Brain microvascular endothelial cell (primary cell): ENCODE data around the gene C4orf54.

ENCODE experiments used
- DNase-seq: peaks from one replicate; pipeline ENCODE4 v3.0.0-alpha.2; 2020
- H3K27ac ChIP-seq: fragments of 250-450 bp; sonication (Bioruptor Pico); 2 replicates; pipeline ENCODE4 v1.5.1; 2020; ENCODE audit warnings: mild to moderate bottlenecking, moderate library complexity
- H3K27me3 ChIP-seq: fragments of 250-450 bp; sonication (Bioruptor Pico); replicated peaks from 2 replicates; pipeline ENCODE4 v1.5.1; 2020; ENCODE audit warnings: mild to moderate bottlenecking
- H3K36me3 ChIP-seq: fragments of 250-450 bp; sonication (Bioruptor Pico); replicated peaks from 2 replicates; pipeline ENCODE4 v1.5.1; 2020; ENCODE audit warnings: mild to moderate bottlenecking
- H3K4me3 ChIP-seq: 2 replicates; pipeline ENCODE4 v1.5.1; 2011; ENCODE audit warnings: low read depth, mild to moderate bottlenecking, control low read depth, low read length, moderate library complexity
- in situ Hi-C: cut with HindIII; loops from 2 replicates; pipeline ENCODE4 v1.10.0; 2017; ENCODE audit warnings: low sequenced_read_pairs, low pct_ligation_motif_present
- TF ChIP-seq, protein P1 (sequence below): IDR thresholded peaks from 2 replicates; pipeline ENCODE4 v1.5.1; 2011; ENCODE audit warnings: low read depth, mild to moderate bottlenecking, moderate library complexity, low read length, control low read depth, inconsistent platforms; ENCODE audit errors: missing control alignments

Gene C4orf54

DNA sequence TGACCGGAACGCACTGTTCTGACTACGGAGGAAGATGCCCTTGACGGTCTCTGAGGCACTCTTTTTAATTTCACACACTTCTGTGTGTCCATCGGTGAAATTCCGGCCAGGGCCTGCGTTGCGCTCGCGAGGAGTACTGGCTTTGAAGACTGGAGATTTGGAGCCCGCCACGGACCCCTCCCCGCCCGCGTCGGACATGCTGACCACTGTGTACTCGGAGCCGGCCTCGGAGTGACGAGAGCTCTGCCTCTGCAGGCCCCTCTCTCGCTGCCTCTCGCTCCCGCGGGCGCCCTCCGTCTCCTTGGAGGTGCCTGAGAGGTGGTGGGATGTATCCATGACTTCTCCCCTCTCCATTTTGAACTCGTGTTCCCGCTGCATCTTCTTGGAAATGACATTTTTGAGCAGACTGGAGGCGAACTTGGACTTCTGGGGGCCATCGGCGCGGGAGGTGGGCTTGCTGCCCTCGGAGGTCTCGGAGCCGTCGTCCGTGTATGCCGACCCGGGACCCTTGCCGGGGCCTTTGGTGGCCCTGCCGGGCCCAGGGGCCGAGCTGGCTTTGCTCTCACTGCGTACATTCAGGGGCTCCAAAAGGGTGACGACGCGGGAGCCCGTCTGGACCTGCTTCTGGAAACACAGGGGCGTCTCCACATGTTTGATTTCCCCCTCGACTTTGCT is 5.7 kb downstream of the C4orf54 start:
- no peak overlapping the region for H3K4me3 ChIP-seq
- no peak overlapping the region for H3K27ac ChIP-seq
- no peak for DNase-seq
- no peaks in the 10 kb centered on the region for H3K36me3 ChIP-seq
- in situ Hi-C loops: no loop called here
- H3K27me3 ChIP-seq: no peaks in the 10 kb centered on the region
- TF ChIP-seq, protein P1, sequence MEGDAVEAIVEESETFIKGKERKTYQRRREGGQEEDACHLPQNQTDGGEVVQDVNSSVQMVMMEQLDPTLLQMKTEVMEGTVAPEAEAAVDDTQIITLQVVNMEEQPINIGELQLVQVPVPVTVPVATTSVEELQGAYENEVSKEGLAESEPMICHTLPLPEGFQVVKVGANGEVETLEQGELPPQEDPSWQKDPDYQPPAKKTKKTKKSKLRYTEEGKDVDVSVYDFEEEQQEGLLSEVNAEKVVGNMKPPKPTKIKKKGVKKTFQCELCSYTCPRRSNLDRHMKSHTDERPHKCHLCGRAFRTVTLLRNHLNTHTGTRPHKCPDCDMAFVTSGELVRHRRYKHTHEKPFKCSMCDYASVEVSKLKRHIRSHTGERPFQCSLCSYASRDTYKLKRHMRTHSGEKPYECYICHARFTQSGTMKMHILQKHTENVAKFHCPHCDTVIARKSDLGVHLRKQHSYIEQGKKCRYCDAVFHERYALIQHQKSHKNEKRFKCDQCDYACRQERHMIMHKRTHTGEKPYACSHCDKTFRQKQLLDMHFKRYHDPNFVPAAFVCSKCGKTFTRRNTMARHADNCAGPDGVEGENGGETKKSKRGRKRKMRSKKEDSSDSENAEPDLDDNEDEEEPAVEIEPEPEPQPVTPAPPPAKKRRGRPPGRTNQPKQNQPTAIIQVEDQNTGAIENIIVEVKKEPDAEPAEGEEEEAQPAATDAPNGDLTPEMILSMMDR: no peak

DNA sequence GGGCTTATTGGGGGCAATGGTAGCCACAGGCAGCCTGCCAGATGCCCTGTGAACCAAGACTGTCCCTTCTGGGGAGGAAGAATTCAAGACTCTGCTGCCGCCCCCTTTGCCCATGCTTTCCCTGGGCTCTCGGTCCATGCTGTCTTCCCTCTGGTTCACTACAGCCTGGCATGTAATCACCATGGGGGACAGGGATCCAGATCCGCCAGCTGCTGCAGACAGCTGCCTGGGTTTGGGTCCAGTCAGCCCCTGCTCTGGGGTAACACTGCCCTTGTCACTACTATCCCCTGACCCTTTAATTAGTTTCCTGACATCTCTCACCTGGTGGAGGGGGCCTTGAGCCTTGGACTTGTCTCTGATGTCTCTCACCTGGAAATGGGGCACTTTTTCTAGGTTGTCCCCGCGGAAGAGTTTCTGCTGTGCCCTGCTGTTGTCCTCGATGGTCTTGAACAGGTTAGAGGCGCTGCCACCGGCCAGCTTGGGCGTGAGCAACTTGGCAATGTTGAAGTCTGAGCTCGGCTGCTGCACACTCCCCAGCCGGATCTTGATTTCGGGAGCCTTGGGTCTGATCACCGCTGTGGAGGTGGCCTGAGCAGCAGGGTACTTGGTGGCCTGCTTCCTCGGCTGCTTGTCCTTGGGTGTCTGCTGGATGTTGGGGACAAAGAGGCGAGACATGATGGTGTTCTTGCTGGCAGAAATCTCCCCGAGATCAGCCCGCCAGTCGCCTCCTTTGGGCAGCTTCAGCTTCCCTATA is 6.4 kb downstream of the C4orf54 start:
- Histone ChIP-seq H3K4me3 (no peak overlapping the region), H3K27me3 (no peaks in the 10 kb centered on the region), H3K27ac (no peak overlapping the region), H3K36me3 (no peaks in the 10 kb centered on the region)
- in situ Hi-C loops: no loop called here
- TF ChIP-seq, protein P1: no peak
- DNase-seq: no peak

DNA sequence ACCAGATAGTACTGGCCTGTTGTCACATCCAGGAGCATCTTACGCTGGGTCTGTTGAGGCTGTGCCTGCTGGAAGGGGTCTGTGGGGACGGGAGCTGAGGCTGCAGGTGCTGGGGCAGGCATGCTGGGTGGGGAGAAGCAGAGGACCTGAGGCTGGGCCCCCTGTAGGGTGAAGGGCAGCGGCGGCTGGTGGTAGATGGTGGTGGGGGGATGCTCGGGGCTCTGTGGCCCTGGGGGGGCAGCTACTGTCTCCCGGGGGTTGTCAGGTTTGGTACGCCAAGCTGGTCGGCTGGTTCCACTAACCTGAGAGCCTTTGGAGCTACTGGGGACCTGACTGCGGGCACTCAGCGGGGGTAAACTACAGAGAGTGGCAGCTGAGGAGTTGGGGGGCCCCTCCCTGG is 7.8 kb downstream of the C4orf54 start:
- no peaks in the 10 kb centered on the region for H3K36me3 ChIP-seq
- in situ Hi-C loops: no loop called here

DNA sequence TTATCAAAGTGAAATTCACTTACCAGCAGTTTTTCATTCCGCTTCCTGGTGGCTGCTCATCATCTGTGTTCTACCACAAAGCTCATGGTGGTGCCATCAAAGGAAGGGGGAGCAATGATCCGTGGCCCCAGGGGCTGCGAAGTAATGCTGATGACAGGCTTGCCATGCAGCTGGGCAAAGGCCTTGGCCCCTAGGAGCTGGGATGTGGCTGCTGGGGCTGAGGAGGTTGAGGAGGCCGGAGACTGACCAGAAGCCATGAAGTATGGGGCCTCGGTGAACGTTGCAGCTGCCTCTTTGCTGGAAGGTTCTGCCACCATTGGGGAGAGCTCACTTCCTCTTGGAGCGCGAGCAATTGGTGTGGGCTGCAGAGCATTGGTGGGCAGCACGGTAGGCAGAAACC is 8.4 kb downstream of the C4orf54 start:
- Histone ChIP-seq H3K36me3 (no peaks in the 10 kb centered on the region), H3K27ac (no peak overlapping the region), H3K4me3 (no peak overlapping the region), H3K27me3 (no peaks in the 10 kb centered on the region)
- no peak for DNase-seq
- TF ChIP-seq, protein P1: no peak
- in situ Hi-C loops: no loop called here

More for the DNA sequence above, 7.8 kb downstream of the C4orf54 start:
- Histone ChIP-seq H3K4me3 (no peak overlapping the region), H3K27ac (no peak overlapping the region), H3K27me3 (no peaks in the 10 kb centered on the region)
- DNase-seq: no peak
- TF ChIP-seq, protein P1: no peak

DNA sequence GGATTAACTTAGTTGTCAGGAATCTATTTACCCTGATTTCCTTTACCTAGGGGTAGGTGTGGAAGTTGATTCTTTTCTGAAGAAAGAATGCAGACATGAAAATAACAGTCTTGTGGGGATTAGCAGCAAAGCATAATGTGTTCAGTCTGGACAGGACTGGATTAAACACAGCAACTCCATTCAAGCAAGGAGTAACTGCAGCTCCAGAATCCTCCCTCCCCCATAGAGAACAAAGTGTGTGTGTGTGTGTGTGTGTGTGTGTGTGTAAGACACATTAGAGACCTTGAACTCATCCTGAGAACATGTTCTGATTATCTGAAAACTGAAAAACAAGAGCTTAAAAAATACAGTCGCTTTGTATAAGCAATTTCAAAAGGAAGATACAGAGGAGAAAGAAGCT is 9.3 kb downstream of the C4orf54 start:
- in situ Hi-C loops: no loop called here
- no peak for DNase-seq
- Histone ChIP-seq H3K36me3 (no peaks in the 10 kb centered on the region), H3K4me3 (no peak overlapping the region), H3K27ac (no peak overlapping the region), H3K27me3 (no peaks in the 10 kb centered on the region)
- TF ChIP-seq, protein P1: no peak
